Endothelial cell of umbilical vein (primary cell): ENCODE measurements around the gene CYP21A2. TPM values are rescaled to one million over a fixed set of nuclear protein-coding genes. Genes with fewer than 3 reads are reported as not detected.

Experiments used
- BruUV-seq: library from RNA; stranded (reverse); fragments of 400-500 nt; replicated peaks from 2 replicates; lab custom pipeline; 2021; lab: Mats Ljungman, UMichigan
- CTCF ChIA-PET: fragments of 300-600, 350-600 bp; sonication (Branson Sonifier 250); formaldehyde crosslinking; loops from one replicate; lab custom pipeline; 2021; ENCODE audit warnings: antibody characterized with exemption, inconsistent platforms; lab: Charles Lee
- POLR2A ChIA-PET: fragments of 300-600, 350-600 bp; sonication (Branson Sonifier 250); formaldehyde crosslinking; loops from one replicate; lab custom pipeline; 2021; ENCODE audit warnings: antibody characterized with exemption, inconsistent platforms; lab: Charles Lee
- DNase-seq: peaks from one replicate; pipeline ENCODE4 v3.0.0-alpha.2; 2011; ENCODE audit warnings: low read depth, low spot score
- FAIRE-seq: peaks from 2 replicates; lab custom pipeline; 2011; peaks lifted over from hg19 to GRCh38; lab: Jason Lieb, UNC
- H2AFZ ChIP-seq: 2 replicates; pipeline ENCODE4 v1.6.0; 2012; ENCODE audit warnings: low read depth, low read length, control low read depth, inconsistent platforms
- H3K27ac ChIP-seq: 2 replicates; pipeline ENCODE4 v1.5.1; 2011; ENCODE audit warnings: low read depth, mild to moderate bottlenecking, control low read depth, low read length, moderate library complexity; ENCODE audit not compliant: insufficient read depth
- H3K27me3 ChIP-seq, 2 experiments: 2 replicates each; pipeline versions ENCODE4 v1.6.0 to v1.6.1; 2011; ENCODE audit warnings: low read length in 2 of 2, mixed read lengths in 1 of 2; ENCODE audit not compliant: control insufficient read depth in 2 of 2, insufficient read depth in 2 of 2
- H3K36me3 ChIP-seq, 2 experiments: 2 replicates in 1 of 2; 3 replicates in 1 of 2; pipeline ENCODE4 v1.5.1; 2011; ENCODE audit warnings: low read length in 2 of 2, mild to moderate bottlenecking in 1 of 2, moderate library complexity in 1 of 2; ENCODE audit not compliant: control insufficient read depth in 2 of 2, insufficient read depth in 2 of 2; ENCODE audit errors: extremely low read depth in 1 of 2
- H3K4me1 ChIP-seq: 3 replicates; pipeline ENCODE4 v1.5.1; 2011; ENCODE audit warnings: mild to moderate bottlenecking, low read length; ENCODE audit not compliant: control insufficient read depth, insufficient read depth; ENCODE audit errors: extremely low read depth
- H3K4me2 ChIP-seq: 2 replicates; pipeline ENCODE4 v1.6.1; 2011; ENCODE audit warnings: low read length, control low read depth, mixed read lengths; ENCODE audit not compliant: insufficient read depth
- H3K4me3 ChIP-seq, 3 experiments: fragments of 200-600 bp in 1 of 3; sonication (generic), shearing (Covaris generic) in 1 of 3; replicated peaks in 1 of 3; 2 replicates each; pipeline ENCODE4 v1.5.1; 2011 to 2016; ENCODE audit warnings: control low read depth in 3 of 3, low read length in 3 of 3, mild to moderate bottlenecking in 2 of 3, inconsistent platforms in 1 of 3, low read depth in 1 of 3, moderate library complexity in 1 of 3; ENCODE audit not compliant: insufficient read depth in 1 of 3
- H3K79me2 ChIP-seq: 2 replicates; pipeline ENCODE4 v1.6.0; 2012; ENCODE audit warnings: low read length, inconsistent platforms; ENCODE audit not compliant: control insufficient read depth, insufficient read depth
- H3K9ac ChIP-seq: replicated peaks from 2 replicates; pipeline ENCODE3; 2011; ENCODE audit warnings: low read length, control low read depth; ENCODE audit not compliant: insufficient read depth; ENCODE audit errors: extremely low read depth
- H3K9me1 ChIP-seq: replicated peaks from 3 replicates; pipeline ENCODE4 v1.6.0; 2011; ENCODE audit warnings: mild to moderate bottlenecking, low read length; ENCODE audit not compliant: control insufficient read depth, insufficient read depth; ENCODE audit errors: extremely low read depth
- H3K9me3 ChIP-seq: replicated peaks from 2 replicates; pipeline ENCODE4 v1.5.1; 2012; ENCODE audit warnings: low read length, inconsistent platforms; ENCODE audit not compliant: control insufficient read depth, insufficient read depth
- H4K20me1 ChIP-seq: replicated peaks from 2 replicates; pipeline ENCODE3; 2011; ENCODE audit warnings: mild to moderate bottlenecking, low read length; ENCODE audit not compliant: control insufficient read depth, insufficient read depth; ENCODE audit errors: extremely low read depth
- GATA2 ChIP-seq: IDR thresholded peaks from 2 replicates; pipeline ENCODE4 v1.7.0; 2011; ENCODE audit warnings: low read depth, mild to moderate bottlenecking, moderate library complexity, mixed read lengths, low read length; ENCODE audit not compliant: insufficient read length, insufficient read depth
- JUN ChIP-seq: IDR thresholded peaks from 2 replicates; pipeline ENCODE4 v1.6.1; 2011; ENCODE audit warnings: borderline replicate concordance, low read depth; ENCODE audit not compliant: insufficient read length, insufficient read depth
- POLR2A ChIP-seq: IDR thresholded peaks from 2 replicates; pipeline ENCODE4 v1.6.1; 2012; ENCODE audit warnings: low read depth, mild to moderate bottlenecking, control low read depth, low read length
- POLR2AphosphoS5 ChIP-seq: IDR thresholded peaks from 2 replicates; pipeline ENCODE4 v1.6.1; 2012; ENCODE audit warnings: low read depth, mild to moderate bottlenecking, control low read depth, low read length, moderate library complexity; ENCODE audit not compliant: insufficient read depth
- dilution Hi-C: fragments of 300-500 bp; cut with MboI; formaldehyde crosslinking; loops from one replicate; pipeline ENCODE4 v1.15.0; 2019; ENCODE audit warnings: low sequenced_read_pairs; ENCODE audit not compliant: extremely low pct_ligation_motif_present
- intact Hi-C: fragments of 100-400 bp; cut with micrococcal nuclease; formaldehyde crosslinking; loops from one replicate; pipeline ENCODE4 v1.10.0; 2022
- polyA plus RNA-seq, 4 experiments: library from polyadenylated mRNA; depleted of rRNA in 3 of 4; stranded (reverse) in 3 of 4; unstranded in 1 of 4; fragments of >200 nt; gene quantifications; 2 replicates each; pipeline versions ENCODE4 v1.2.1 to v1.2.3, GENCODE V29; 2011 to 2012; ENCODE audit warnings: missing spikeins in 1 of 4
- total RNA-seq: library from RNA; stranded (reverse); gene quantifications from 2 replicates; pipeline ENCODE4 v1.2.3, GENCODE V29; 2021
- TF ChIP-seq, protein P1 (sequence below): IDR thresholded peaks from 2 replicates; pipeline ENCODE4 v1.6.1; 2011; ENCODE audit not compliant: insufficient read depth, insufficient read length
- TF ChIP-seq, protein P2 (sequence below), 2 donors: IDR thresholded peaks; 1 replicate in 1 of 2; 2 replicates in 1 of 2; pipeline ENCODE4 v1.5.1; 2011; ENCODE audit warnings: low read length in 2 of 2, mild to moderate bottlenecking in 2 of 2, moderate library complexity in 2 of 2, control low read depth in 1 of 2, inconsistent platforms in 1 of 2, low read depth in 1 of 2; ENCODE audit not compliant: insufficient read depth in 1 of 2; ENCODE audit errors: extremely low read depth in 1 of 2

CYP21A2 gene
- total and polyA plus RNA-seq, 2 donors (not counting 3 experiments of a cell fraction or from before 2014, with no cell fraction given): 0.22 to 0.46 TPM

DNA sequence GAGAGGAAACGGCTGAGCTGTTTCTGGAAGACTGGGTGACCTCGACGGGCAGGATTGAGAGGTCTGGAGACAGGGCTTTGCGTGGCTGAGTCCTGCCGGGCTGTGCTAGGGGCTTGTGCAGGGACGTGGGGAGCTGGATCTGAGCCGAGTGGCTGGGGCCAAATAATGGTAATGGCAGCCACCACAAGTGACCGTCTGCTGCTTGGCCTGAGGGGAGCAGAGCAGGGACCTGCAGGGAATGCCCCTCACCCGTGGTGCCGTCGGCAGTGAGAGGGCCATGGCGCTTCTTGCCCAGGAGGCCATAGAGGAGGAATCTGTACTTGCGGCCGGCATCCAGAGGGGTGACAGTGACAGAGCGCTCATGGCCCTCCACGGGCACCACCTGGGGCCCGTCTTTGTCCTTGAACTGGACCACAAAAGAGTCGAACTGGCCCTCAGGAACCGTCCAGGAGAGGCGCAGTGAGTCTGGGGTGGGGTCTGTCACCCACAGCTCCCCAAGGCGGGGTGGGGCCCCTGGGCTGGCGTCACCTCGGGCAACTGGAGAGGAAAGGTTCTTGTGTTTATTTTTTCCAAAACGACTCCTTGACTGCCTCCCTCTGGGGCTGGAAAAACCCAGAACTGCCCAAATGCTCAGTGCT is 31.8 kb downstream of the CYP21A2 start:
- CTCF ChIA-PET: interaction anchor here (1.0 kb wide), 1 partner anchor 18 kb away, joined by 3 read pairs; no protein-coding TSS in a partner anchor
- FAIRE-seq: no peak
- POLR2A ChIA-PET: no interaction called here

More for the DNA sequence above, 31.8 kb downstream of the CYP21A2 start:
- no peaks in the 10 kb centered on the region for H3K9me3 ChIP-seq
- H3K4me3 ChIP-seq: no peak overlapping the region
- no TSS peak for BruUV-seq
- H3K4me1 ChIP-seq: no peaks in the 10 kb centered on the region
- no peak overlapping the region for H2AFZ ChIP-seq
- no peak overlapping the region for H3K4me2 ChIP-seq
- dilution Hi-C loops (no loop called here), intact Hi-C loops (no loop called here)
- H3K9ac ChIP-seq: no peak overlapping the region
- TF ChIP-seq, protein P1, sequence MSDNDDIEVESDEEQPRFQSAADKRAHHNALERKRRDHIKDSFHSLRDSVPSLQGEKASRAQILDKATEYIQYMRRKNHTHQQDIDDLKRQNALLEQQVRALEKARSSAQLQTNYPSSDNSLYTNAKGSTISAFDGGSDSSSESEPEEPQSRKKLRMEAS: no peak
- no peak for TF ChIP-seq GATA2
- TF ChIP-seq POLR2A: no peak
- no peak for TF ChIP-seq JUN
- TF ChIP-seq, protein P2, sequence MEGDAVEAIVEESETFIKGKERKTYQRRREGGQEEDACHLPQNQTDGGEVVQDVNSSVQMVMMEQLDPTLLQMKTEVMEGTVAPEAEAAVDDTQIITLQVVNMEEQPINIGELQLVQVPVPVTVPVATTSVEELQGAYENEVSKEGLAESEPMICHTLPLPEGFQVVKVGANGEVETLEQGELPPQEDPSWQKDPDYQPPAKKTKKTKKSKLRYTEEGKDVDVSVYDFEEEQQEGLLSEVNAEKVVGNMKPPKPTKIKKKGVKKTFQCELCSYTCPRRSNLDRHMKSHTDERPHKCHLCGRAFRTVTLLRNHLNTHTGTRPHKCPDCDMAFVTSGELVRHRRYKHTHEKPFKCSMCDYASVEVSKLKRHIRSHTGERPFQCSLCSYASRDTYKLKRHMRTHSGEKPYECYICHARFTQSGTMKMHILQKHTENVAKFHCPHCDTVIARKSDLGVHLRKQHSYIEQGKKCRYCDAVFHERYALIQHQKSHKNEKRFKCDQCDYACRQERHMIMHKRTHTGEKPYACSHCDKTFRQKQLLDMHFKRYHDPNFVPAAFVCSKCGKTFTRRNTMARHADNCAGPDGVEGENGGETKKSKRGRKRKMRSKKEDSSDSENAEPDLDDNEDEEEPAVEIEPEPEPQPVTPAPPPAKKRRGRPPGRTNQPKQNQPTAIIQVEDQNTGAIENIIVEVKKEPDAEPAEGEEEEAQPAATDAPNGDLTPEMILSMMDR (IDR thresholded peaks at IDR 0.05; ENCODE audit: extremely low read depth in 1 of 2, insufficient read depth in 1 of 2, low read depth in 1 of 2, low read length in 2 of 2): no peak
- no peak for TF ChIP-seq POLR2AphosphoS5
- no peak overlapping the region for H3K27ac ChIP-seq
- H3K9me1 ChIP-seq: no peaks in the 10 kb centered on the region
- no peak for DNase-seq
- H3K27me3 ChIP-seq: peaks cover 0 to 2% of the 10 kb centered on the region in 2 experiments
- no peaks in the 10 kb centered on the region for H4K20me1 ChIP-seq
- H3K79me2 ChIP-seq: no peaks in the 10 kb centered on the region
- no peaks in the 10 kb centered on the region for H3K36me3 ChIP-seq
